ENCODE data around the gene DAAM1. TPM values are rescaled to one million over a fixed set of nuclear protein-coding genes. Genes with fewer than 3 reads are reported as not detected.

Gene DAAM1
- total and polyA plus RNA-seq, 8 donors = 5.8 to 204 (median 31.3) TPM

DNA sequence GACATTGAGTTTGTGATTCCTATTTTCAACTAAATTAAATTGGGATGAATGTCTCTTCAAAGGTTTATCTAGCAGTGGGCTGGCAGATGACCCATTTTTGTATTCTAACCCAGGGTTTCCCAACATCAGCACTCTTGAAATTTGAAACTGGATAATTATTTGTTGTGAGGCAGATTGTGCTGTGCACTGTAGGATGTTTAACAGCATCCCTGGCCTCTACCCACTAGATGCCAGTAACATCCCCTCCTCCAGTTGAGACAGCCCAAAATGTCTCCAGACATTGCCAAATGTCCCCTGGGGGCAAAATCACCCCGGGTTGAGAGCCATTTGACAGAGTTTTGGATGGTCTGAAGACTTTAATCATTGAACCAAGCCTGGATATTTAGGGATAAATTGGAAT is 11.1 kb downstream of the DAAM1 start:
- Histone ChIP-seq H3K36me3 (no peaks in the 10 kb centered on the region), H3K9me3 (no peaks in the 10 kb centered on the region), H3K27me3 (no peaks in the 10 kb centered on the region), H3K27ac (no peak overlapping the region), H3K4me1 (peaks cover 0 to 36% (median 15%) of the 10 kb centered on the region in 4 donors), H3K4me3 (no peak overlapping the region)
- 64 to 90% (median 88%) methylated on average over 1 of the region's 1 CpG for WGBS, 5 donors
- intact Hi-C loops (cut with DNase I; ENCODE audit: low total_unique reads) = no loop called here
- TF ChIP-seq POLR2A (IDR thresholded peaks at IDR 0.05) (no peak), EP300 (IDR thresholded peaks at IDR 0.05) (no peak), POLR2AphosphoS5 (IDR thresholded peaks at IDR 0.05) (no peak)
- TF ChIP-seq, protein P1, sequence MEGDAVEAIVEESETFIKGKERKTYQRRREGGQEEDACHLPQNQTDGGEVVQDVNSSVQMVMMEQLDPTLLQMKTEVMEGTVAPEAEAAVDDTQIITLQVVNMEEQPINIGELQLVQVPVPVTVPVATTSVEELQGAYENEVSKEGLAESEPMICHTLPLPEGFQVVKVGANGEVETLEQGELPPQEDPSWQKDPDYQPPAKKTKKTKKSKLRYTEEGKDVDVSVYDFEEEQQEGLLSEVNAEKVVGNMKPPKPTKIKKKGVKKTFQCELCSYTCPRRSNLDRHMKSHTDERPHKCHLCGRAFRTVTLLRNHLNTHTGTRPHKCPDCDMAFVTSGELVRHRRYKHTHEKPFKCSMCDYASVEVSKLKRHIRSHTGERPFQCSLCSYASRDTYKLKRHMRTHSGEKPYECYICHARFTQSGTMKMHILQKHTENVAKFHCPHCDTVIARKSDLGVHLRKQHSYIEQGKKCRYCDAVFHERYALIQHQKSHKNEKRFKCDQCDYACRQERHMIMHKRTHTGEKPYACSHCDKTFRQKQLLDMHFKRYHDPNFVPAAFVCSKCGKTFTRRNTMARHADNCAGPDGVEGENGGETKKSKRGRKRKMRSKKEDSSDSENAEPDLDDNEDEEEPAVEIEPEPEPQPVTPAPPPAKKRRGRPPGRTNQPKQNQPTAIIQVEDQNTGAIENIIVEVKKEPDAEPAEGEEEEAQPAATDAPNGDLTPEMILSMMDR (IDR thresholded peaks at IDR 0.05) = no peak
- DNase-seq = no peak

GRCh38 chr14:59200195-59200594 is 11.7 kb downstream of the DAAM1 start:
- Histone ChIP-seq H3K4me3 (no peak overlapping the region), H3K36me3 (no peaks in the 10 kb centered on the region), H3K27me3 (no peaks in the 10 kb centered on the region), H3K27ac (no peak overlapping the region), H3K4me1 (peaks cover 0 to 41% (median 15%) of the 10 kb centered on the region in 4 donors), H3K9me3 (no peaks in the 10 kb centered on the region)
- intact Hi-C loops (cut with DNase I; ENCODE audit: low total_unique reads) = no loop called here
- DNase-seq = no peak
- no peak for TF ChIP-seq POLR2AphosphoS5 (IDR thresholded peaks at IDR 0.05)
- TF ChIP-seq, protein P1 (IDR thresholded peaks at IDR 0.05) = no peak
- TF ChIP-seq EP300 (IDR thresholded peaks at IDR 0.05) = no peak
- no peak for TF ChIP-seq POLR2A (IDR thresholded peaks at IDR 0.05)

DNA sequence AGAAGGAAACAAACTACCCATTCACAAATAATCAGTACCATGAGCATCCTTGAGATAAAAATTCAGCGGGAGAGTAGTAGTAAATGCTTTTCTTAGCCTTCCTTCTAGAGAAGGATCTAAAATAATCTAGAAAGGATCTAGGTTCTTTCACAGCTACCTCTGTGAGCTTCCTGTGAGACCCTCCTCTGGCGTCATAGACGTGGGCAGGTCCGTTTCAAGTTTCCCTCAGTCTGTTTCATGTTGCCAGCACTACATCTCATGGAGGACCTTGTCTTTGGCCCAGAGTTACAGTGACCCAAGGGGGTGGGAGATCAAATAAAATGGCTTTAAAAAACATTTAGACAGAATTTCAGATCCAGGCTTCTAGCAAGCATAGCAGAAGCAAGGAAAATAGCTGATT is 13.6 kb downstream of the DAAM1 start:
- Histone ChIP-seq H3K4me1 (peaks cover 0 to 40% (median 15%) of the 10 kb centered on the region in 4 donors), H3K27me3 (no peaks in the 10 kb centered on the region), H3K36me3 (no peaks in the 10 kb centered on the region), H3K27ac (no peak overlapping the region), H3K4me3 (no peak overlapping the region), H3K9me3 (no peaks in the 10 kb centered on the region)
- WGBS, 5 donors = 74 to 92% (median 84%) methylated on average over 4 of the region's 4 CpGs
- peak in 1 of 2 donors; percentile 34 for DNase-seq
- intact Hi-C loops (cut with DNase I; ENCODE audit: low total_unique reads) = no loop called here
- TF ChIP-seq, protein P1 (IDR thresholded peaks at IDR 0.05) = no peak
- TF ChIP-seq EP300 (IDR thresholded peaks at IDR 0.05) (no peak), POLR2AphosphoS5 (IDR thresholded peaks at IDR 0.05) (no peak), POLR2A (IDR thresholded peaks at IDR 0.05) (no peak)

- DNase-seq = no peak
- no peak overlapping the region for H3K27ac ChIP-seq
- H3K4me1 ChIP-seq = peaks cover 0 to 46% (median 12%) of the 10 kb centered on the region in 4 donors
- no peaks in the 10 kb centered on the region for H3K27me3 ChIP-seq
- H3K36me3 ChIP-seq = no peaks in the 10 kb centered on the region
- TF ChIP-seq EP300 (IDR thresholded peaks at IDR 0.05) (no peak), POLR2A (IDR thresholded peaks at IDR 0.05) (no peak), POLR2AphosphoS5 (IDR thresholded peaks at IDR 0.05) (no peak)
- TF ChIP-seq, protein P1 (IDR thresholded peaks at IDR 0.05) = no peak
- H3K9me3 ChIP-seq = no peaks in the 10 kb centered on the region
- intact Hi-C loops (cut with DNase I; ENCODE audit: low total_unique reads) = no loop called here
- WGBS, 5 donors = 51 to 92% (median 84%) methylated on average over 2 of the region's 2 CpGs
- H3K4me3 ChIP-seq = no peak overlapping the region
These were observed 15.8 kb downstream of the DAAM1 start for GRCh38 chr14:59204305-59204704.
